Ammon's horn (tissue), 1 donor: Measurements from ENCODE around the gene MEX3A.
A peak's percentile ranks its signal among the peaks of the same experiment; 100 is the strongest.
"Not testable (repeated sequence)": the region's sequence is repeated elsewhere in the genome, so short reads cannot be mapped to it uniquely, and the experiment has no call there.

ENCODE experiments used
- DNase-seq: peaks from one replicate; pipeline ENCODE4 v3.0.0-alpha.2; 2016; ENCODE audit warnings: low spot score

The MEX3A gene

DNA sequence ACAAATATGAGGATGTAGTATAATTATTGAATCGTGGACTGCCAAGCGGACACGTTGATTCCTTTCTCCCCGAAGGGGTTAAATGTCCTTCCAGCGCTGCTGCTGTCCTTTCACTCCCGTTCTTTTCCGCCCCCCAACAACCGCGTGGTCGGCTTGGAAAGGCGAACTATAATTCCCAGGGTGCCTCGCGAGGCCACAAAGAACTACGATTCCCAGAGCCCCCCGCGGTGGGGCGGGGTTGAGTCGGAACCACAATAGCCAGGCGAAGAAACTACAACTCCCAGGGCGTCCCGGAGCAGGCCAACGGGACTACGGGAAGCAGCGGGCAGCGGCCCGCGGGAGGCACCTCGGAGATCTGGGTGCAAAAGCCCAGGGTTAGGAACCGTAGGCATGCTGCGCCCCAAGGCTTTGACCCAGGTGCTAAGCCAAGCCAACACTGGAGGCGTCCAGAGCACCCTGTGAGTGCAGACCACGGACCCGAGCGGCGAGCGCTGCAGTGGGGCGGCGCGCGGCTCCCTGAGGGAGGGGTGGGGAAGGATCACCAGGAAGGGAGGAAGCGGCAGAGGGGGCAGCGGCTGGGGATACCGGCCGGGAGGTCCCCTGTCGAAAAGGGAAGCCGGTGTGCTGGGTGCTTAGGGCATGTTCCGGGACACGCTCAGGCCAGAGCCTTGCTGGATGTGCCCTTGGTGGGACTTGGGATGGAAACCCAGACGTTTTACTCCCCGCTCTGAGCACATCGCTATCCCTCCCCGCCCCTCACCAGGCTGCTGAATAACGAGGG lies 27.6 kb downstream of the MEX3A start, which contains the start of gene LAMTOR2:
LAMTOR2 (plus strand) TSS at position 283 of the 781 bp plus-strand sequence; CDS start at position 391, 108 bp downstream.
- DNase-seq: peak; percentile 97

DNA sequence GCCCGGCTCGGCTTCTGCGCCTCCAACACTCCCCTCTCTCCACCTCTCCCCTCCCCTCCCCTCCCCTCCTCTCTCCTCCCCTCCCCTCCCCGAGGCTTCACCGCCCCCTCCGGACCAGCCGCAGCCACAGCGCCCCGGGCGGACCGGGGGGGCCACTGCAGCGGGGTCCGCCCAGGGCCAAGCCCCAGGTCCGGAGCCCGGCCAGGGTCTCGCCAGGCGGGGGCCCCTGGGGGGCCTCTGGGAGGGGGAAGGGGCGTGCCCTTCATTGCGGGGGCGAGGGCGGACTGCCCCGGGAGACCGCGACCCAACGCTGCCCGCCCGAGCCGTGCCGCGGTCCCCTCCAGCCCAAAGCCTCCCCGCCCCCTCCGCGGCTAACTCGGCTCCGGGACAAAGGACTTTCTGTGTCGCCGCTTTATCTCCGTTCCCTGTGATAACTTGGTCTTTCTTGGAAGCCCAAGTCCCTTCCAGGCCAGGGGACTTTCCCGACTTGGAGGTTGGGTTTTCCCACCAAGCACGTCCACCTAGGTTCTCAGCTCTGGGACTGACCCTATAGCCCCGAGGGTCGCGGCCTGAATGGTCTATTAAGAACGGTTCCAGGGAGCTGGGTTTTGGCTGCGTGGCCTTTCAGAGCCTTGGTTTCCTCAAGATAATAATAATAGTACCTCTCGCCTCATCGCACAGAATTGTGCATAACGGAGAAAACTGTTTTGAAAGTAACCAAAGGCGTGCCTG lies 28.3 kb downstream of the MEX3A start, which contains the start of gene UBQLN4:
UBQLN4 (minus strand) TSS at position 31 of the 732 bp plus-strand sequence. CDS start 97 bp downstream, outside the sequence.
- peak; percentile 94 for DNase-seq

DNA sequence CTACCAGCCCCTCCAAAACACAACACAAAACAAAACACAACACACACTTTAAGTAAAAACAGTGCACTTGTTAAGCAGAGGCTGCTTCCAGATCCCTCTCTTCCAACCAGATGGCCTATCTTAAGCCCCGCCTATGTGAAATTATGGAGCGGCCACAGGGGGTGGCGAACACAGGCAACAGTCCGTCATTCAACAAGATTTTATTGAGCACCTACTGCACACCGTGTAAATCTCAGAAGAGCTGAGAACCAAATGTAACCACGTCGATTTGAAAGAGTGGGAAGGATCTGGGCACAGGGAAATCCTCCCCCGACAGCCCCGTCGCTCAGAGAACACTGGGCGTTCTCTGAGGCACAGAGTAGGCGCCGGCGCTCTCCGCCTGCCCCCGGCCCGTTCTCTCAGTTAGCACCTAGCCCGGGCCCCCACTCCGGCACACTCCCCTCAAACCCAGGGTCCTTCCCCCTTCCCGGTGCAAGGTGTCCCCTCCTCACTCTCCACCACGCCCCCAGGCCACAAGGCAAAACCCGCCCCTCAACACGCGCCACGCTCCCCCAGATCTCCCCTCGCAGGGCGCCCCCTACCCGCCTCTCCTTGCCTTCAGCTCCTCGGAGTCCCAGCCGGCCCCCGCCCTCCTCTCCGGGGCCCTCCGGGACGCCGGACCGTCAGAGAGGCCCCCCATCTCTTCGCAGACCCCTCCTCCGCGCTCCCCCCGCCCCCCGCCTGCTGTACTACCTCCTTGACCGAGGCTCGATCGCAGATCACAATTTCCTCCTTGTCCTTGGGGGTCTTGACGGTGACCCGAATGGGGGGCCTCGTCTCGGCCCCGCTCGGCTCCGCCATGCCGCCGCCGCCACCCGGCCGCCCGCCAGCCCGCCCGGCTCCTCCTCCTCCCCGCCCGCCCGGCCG lies 29.1 kb downstream of the MEX3A start:
- DNase-seq: peak; percentile 42

DNA sequence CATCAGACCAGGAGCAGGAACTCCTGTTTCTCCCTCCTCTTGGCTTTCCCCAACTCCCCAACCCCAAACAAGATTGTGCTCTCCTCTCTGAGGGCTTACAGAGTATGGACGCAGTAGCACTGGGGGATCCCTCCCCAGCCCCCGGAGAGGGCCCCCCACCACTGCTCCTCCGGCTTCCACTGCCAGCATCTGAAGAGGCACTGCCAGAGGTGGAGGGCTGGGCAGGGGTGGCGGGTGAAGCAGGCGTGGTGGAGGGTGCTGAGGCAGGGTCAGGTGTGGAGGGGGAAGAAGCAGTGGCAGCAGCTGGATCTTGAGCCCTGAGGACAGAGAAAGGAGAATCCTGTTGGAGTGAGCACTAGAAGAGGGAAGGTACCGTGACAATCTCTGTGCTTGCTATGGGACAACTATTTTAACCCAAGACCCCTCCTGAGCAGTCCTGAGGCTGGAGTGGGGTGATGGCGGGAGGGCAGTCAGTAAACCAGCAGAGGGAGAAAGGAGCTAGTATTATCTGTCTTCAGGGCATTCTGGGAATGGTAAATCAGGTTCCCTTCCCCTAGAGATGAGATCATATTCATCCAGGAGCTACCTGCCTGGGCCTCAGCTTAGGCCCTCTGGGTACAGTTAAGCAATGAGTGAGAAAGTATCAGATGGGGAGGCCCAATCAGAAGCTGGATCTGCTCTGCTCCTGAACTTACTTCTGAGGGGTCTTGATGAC lies 31.1 kb downstream of the MEX3A start:
- no peak for DNase-seq

DNA sequence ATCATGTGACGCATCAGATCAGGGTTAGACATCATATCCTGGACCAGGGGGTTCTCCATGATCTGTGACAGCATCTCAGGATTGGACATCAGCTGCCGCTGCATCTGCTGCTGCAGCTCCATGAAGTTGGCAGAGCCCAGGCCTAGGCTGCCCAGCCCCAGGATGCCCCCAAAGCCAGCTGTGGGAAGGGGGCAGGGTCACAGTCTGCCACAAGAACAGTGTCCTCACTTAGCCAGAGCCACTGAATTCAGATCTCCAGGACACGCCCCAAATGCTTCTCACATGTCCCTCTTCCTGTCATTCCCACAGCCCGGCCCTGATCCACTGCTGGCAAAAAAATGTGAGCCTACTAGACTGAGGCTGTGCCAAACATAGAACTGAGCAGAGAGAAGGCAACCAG lies 31.9 kb downstream of the MEX3A start:
- DNase-seq: peak; percentile 56

DNA sequence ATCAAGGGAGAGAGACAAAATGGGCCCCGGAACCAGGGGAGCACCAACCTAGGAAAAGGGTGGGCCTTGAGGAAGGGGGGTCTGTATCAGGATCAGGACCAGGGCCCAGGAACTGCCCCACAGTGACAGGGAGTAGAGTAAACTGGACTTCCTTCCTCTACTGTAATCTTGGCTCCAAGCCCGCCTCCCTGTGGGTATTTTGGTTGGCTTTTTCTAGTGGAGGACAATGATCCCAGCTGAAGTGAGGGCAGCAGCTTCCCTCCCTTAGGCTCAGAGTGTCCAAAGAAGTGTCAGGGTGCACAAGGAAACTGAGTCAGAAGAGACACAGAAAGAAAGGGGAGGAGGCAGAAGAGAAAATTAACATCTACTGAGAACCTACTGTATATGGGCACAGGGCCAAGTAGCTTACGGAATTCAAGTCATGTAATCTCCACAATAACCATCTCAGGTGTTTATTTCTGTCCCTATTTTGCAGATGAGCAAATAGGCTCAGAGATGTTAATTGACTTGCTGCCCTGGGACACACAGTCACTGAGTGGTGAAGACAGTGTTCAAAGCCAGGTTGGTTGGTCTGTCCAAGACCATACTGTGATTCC lies 33.5 kb downstream of the MEX3A start:
- no peak for DNase-seq

DNA sequence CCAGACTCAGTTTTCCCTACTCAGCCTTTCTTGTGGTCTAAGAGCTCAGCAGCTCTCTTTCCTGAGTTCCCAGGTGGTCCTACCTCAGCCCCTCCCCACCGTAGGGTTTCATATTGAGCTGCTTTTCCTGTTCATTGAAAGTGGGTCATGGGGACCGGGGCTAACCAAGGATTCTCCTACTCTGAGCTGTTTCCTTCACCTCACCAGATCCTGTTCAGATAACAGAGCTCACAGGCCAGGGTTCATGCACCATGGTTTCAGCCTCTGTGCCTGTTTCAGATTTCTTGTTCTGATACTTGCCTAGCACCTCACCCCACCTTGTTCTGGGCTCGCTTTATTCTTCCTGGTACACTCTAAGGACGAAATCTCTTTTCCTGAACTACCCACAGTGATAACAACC lies 37.2 kb downstream of the MEX3A start:
- DNase-seq: no peak

DNA sequence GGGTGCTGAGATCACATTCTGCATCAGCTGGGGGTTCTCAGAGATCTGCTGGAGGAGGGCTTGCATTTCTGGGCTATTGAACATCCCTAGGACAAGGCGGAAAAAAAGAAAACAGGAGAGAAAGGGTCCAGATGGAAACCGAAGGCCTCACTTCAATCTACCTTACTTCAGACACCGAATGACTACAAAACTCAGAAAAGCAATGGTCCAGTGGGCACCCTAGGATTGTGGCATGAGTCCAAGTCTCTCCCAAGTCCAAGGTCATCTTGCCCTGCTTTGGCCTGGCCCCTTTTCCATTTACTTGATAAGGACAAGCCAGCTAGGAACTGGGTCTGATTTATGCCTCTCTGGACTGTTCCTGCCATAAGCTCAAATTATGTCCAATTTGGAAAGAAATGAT lies 39.4 kb downstream of the MEX3A start:
- no peak for DNase-seq

DNA sequence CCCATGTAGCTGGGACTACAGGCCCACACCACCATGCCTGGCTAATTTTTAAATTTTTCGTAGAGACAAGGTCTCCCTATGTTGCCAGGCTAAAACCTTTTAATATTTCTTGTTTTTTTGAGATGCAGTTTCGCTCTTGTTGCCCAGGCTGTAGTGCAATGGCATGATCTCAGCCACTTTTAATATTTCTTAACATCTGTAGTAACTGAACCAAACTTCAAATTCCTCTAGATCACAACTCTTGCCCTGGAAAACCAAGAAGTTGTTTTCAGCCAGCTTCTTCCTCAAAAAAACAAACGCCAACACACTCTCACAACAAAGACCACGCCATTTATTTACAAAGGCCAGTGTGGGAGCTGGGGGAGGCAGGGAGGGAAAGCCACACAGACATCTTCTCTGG lies 47.3 kb downstream of the MEX3A start:
- not testable (repeated sequence) for DNase-seq

DNA sequence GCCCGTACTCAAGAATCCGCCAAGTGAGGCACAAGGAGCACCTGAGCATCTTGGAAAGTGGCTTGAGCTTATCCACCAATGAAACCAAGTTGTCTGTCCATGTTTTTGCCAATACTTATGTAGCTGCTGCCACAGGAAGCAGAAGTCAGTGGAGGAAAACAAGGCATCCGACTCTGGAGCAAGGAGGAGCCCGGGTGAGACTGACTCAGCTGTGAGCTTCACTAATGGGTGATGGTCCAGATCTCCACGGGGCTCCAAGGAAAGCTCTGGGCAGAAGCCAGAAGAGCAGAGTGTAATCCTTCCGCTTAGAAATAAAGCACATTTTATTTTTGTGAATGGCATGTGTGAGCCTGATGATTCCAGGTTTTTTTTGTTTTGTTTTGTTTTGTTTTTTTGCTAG lies 49.3 kb downstream of the MEX3A start:
- no peak for DNase-seq

DNA sequence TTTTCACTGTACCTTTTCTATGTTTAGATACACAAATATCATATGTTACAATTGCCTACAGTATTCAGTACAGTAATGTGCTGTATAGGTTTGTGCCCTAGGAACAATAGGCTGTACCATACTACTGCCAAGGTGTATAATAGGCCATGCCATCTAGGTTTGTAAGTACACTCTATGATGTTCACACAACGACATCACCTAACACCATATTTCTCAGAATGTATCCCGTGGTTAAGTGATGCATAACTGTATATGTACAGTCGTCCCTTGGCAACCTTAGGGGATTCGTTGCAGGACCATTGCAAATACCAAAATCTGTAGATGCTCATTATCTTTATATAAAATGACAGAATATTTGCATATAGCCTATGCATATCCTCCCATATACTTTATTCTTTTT lies 55.7 kb downstream of the MEX3A start:
- no peak for DNase-seq

DNA sequence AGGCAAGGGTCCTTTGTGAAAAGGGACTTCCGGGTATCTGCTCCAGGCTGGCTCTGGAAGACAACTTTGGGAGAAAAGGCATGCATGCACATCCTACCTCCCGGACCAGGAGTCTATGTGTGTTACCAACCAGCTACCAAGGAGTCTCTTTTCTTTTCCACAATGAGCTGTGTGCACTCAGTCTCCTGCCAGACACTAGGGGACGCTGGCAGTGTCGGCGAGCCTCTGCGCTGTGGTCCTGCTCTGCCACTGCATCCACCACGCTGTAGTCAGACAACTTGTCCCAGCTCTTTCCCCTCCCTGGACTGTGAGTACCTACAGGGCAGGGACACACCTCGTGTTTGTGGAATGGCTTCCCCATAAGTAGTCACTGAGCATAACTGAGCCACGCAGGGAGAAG lies 56.4 kb downstream of the MEX3A start:
- DNase-seq: peak; percentile 30

DNA sequence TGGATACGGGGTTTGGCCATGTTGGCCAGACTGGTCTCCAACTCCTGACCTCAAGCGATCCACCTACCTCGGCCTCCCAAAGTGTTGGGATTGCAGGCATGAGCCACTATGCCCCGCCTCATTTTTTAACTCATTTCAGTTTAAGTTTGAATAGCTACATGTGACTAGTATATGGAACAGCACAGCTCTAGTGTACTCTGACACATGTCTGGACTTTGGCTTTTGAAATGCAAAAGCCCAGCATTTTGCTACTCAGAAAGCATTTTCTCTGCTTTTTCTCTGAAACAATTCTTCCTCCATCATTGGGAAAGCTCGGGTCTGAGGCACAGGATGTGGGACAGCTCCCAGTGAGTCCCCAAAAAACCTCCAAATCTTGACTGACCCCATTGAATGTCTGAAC lies 57.5 kb downstream of the MEX3A start:
- DNase-seq: no peak
